ENCODE measurements around the gene CENPH.
A peak's percentile ranks its signal among the peaks of the same experiment; 100 is the strongest.
"Not testable (repeated sequence)": the region's sequence is repeated elsewhere in the genome, so short reads cannot be mapped to it uniquely, and the experiment has no call there.

The CENPH gene, protein sequence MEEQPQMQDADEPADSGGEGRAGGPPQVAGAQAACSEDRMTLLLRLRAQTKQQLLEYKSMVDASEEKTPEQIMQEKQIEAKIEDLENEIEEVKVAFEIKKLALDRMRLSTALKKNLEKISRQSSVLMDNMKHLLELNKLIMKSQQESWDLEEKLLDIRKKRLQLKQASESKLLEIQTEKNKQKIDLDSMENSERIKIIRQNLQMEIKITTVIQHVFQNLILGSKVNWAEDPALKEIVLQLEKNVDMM
- total RNA-seq: 6.3 to 10.1 (median 8.1) reads per million in 4 experiments

DNA sequence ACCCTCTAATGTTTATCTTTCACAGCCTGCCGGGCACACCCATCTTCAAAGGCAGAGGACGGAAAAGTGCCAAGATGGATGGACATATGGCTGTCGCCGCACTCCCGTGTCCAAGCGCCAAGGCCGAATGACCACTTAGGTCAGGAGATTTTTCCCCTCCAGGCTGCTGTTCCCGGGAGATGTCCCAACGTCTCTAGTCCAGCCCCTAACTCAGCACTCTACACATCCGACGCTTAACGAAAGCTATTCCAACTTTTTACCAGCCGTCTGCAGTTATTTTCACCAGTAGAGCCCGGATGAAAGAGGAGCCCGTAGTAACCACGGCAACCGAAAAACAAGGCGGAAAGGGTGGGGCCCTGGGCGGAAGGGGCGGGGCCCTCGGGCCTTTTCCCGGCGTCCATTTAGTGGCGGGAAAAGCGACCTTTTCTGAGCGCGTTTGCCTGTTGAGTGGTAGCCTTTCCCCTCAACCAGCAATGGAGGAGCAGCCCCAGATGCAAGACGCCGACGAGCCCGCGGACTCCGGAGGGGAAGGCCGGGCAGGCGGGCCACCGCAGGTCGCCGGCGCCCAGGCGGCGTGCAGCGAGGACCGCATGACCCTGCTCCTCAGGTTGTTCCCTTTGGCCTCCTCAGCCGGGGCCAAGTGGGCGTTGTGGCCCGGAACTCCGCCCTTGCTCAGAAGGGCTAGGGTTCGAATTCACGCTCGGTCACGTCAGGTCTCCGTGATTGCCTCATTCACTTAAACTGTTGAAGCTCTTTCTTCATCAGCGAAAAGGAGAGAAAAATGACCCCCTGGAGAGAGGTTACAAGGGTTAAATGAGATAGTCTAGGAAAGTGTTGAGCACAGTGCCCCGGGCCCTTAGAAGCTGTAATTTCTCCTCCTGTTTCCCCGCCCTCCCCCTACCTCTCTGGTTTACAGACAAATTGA, at the start of gene CENPH:
CENPH (plus strand) TSS at position 422 of the 925 bp plus-strand sequence; CDS start at position 474, 52 bp downstream.
- DNase-seq: peak; percentile 86

DNA sequence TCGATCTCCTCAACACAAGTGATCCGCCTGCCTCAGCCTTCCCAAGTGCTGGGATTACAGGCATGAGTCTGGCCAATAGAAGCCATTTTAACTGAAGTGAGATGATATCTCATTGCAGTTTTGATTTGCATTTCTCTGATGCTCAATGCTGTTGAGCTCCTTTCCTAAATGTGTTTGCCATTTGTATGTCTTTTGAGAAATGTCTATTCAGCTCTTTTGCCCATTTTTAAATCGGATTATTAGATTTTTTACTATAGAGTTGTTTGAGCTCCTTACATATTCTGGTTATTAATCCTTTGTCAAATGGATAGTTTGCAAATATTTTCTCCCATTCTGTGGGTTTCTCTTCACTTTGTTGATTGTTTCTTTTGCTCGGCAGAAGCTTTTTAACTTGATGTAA, 49.1 kb upstream of the CENPH start:
- DNase-seq: not testable (repeated sequence)

DNA sequence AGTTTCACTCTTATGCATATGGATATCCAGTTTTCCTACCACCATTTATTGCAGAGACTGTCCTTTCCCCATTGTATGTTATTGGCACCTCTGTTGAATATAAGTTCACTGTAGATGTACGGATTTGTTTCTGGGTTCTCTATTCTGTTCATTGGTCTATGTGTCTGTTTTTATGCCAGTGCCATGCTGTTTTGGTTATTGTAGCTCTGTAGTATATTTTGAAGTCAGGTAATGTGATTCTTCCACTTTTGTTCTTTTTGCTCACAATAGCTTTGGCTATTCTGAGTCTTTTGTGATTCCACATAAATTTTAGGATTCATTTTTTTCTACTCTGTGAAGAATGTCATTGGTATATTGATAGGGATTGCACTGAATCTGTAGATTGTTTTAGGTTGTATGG, 48.6 kb upstream of the CENPH start:
- no peak for DNase-seq

DNA sequence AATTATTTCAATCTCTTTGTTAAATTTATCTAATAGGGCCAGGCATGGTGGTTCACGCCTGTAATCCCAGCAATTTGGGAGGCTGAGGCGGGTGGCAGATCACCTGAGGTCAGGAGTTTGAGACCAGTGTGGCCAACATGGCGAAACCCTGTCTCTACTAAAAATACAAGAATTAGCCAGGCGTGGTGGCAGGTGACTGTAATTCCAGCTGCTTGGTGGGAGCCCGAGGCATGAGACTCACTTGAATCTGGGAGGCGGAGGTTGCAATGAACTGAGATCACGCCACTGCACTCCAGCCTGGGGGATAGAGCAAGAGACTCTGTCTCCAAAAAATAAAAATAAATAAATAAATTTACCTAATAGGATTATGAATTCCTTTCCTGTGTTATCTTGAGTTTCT, 40.8 kb upstream of the CENPH start:
- DNase-seq: not testable (repeated sequence)

DNA sequence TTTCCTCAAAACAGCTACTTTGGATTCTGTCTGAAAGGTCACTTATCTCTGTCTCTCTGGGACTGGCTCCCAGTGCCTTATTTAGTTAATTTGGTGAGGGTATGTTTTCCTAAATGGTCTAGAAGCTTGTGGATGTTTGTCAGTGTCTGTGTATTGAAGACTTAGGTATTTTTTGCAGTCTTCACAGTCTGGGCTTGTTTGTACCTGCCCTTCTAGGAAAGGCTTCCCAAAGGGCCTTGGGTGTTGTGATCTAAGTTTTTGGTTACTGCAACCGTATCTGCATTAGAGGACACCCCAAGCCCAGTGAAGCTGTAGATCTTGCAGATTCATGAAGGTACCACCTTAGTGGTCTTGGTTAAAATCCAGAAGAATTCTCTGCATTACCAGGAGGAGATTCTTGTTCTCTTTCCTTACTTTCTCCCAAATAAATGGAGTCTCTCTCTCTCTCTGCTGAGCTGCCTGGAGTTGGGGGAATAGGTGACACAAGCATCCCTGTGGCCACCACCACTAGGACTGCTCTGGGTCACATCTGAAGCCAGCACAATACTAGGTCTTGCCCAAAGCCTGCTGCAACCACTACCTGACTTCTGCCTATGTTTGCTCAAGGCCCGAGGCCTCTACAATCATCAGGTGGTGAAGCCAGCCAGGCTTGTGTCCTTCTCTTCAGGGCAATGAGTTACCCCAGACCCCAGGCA, 40.3 kb upstream of the CENPH start:
- DNase-seq: no peak

DNA sequence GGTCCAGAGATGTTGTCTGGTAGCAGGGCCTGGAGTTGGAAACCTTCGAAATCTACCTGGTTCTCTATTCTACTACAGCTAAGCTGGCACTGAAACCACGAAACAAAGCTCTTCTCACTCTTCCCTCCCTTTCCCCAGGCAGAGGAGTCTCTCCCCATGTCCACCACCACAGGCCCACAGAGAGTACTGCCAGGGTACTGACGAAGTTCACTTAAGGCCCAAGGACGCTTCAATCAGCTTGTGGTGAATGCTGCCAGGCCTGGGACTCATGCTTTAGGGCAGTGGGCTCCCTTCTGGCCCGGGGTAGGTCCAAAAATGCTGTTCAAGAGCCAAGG, 39.7 kb upstream of the CENPH start:
- no peak for DNase-seq

DNA sequence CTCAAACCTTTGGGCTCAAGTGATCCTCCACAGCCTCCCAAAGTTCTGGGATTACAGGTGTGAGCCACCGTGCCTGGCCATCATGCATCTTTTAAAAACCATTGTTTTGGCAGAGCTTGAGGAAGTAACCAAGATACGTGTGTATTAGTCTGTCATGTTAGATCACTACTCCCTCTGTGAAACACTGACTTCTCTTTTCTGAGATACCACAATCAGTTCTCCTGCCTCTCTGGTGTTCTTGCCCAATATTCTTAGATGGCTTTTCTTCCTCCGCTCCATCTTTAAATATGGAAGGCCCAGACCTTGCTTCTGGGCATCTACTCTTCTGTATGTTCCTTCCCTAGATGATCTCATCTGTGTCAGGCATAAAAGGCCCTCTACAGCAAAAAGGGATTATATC, 36.7 kb upstream of the CENPH start:
- no peak for DNase-seq

DNA sequence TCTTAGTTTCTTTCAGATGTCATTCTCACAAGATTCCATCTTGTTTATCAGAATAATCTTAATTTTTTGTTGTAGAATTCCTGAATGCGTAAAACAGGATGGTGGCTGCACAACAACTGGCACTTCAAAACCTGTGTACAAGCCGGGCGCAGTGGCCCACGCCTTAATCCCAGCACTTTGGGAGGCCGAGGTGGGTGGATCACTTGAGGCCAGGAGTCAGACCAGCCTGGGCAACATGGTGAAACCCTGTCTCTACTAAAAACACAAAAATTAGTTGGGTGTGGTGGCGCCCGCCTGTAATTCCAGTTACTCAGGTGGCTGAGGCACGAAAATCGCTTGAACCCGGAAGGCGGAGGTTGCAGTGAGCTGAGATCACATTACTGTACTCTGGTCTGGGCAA, 32.9 kb upstream of the CENPH start:
- no peak for DNase-seq

DNA sequence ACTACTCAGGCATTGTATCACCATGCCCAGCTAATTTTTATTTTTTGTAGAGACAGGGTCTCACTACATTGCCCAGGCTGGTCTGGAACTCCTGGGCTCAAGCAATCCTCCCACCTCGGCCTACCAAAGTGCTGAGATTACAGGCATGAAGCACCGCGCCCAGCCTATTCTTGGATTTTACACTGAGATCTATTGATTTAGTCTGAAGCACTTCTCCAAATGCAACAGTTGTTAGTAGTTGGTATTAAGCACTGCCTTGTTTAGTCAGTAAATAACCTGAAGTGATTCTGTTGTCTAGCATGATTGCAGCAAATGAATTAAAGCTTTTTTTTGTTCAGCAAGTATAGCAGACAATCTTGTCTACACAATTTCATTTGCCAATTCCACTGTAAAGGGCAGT, 31.3 kb upstream of the CENPH start:
- DNase-seq: no peak

DNA sequence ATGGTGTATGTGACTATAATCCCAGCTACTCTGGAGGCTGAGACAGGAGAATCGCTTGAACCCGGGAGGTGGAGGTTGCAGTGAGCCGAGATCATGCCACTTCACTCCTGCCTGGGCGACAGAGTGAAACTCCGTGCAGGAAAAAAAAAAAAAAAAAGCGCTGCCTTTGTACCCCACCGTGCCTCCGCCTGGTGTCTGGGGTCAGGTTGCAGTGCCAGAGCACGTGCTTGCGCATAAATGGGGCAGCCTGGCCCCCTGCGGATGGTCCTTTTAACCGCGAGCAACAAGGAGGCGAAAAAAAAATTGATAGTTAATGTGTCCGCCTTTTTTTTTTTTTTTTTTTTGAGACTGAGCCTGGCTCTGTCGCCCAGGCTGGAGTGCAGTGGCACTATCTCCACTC, 28.7 kb upstream of the CENPH start:
- DNase-seq: no peak

DNA sequence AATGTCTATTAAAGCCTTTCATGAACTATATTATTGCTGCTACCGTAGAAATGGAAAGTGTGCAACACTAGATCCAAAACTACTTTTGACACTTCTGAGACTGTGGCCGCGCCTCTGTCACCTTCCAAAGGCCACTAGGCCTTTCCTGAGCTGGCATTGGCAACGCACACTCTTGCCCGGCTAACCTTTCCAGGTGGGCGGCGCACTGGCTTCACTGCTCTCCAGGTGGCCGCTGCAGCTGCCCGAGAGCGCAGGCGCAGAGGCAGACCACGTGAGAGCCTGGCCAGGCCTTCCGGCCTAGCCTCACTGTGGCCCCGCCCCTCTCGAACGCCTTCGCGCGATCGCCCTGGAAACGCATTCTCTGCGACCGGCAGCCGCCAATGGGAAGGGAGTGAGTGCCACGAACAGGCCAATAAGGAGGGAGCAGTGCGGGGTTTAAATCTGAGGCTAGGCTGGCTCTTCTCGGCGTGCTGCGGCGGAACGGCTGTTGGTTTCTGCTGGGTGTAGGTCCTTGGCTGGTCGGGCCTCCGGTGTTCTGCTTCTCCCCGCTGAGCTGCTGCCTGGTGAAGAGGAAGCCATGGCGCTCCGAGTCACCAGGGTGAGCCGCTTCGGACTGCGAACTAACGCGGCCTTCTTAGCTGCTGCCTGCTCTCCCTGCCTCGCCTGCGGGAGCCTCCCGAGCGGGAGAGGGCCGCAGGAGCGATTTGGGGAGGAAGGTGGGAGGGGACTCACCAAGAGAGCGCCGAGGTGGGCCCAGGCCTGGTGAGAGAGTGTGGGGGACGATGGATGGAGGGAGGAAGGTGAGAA, 22.5 kb upstream of the CENPH start, which contains the start of gene CCNB1:
CCNB1 (plus strand) TSS at position 465 of the 807 bp plus-strand sequence; CDS start at position 578, 113 bp downstream.
- DNase-seq: peak; percentile 95

DNA sequence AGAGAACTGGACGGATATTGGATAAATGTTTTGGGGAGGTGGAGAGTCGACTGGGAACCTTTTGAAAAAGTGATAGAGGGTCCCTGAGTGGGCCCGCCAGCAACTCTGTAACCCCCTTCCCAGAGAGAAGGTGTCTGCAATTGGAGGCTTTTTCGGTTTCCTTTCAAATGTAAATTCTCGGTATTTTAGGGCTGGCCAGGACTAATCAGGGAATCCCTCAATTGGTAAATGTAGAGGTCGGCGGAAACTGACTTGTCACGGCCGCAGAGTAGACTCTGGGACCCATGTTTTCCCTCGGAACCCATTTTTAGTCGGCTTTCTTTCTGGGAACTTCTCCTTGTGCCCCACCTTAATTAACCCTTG, 21.9 kb upstream of the CENPH start:
- no peak for DNase-seq

DNA sequence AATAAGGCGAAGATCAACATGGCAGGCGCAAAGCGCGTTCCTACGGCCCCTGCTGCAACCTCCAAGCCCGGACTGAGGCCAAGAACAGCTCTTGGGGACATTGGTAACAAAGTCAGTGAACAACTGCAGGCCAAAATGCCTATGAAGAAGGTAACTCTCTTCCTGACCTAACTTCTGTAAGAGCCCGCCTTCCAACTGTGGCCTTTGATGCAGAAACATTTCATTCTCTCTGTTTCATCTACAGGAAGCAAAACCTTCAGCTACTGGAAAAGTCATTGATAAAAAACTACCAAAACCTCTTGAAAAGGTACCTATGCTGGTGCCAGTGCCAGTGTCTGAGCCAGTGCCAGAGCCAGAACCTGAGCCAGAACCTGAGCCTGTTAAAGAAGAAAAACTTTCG, 21.5 kb upstream of the CENPH start:
- DNase-seq: no peak

DNA sequence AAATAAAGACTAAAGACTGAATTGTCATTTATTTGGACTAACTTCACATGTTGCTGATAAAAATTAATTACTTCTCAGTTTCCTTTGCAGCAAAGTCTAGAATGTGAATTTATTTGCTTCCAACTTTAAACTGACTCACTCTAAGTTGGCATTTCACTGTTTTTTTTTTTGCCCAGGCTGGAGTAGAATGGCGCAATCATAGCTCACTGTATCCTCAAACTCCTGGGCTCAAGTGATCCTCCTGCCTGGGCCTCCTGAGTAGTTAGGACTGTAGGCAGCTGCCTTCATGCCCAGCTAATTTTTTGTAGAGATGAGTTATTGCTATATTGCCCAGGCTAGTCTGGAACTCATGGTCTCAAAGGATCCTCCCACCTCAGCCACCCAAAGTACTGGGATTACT, 18.9 kb upstream of the CENPH start:
- no peak for DNase-seq

DNA sequence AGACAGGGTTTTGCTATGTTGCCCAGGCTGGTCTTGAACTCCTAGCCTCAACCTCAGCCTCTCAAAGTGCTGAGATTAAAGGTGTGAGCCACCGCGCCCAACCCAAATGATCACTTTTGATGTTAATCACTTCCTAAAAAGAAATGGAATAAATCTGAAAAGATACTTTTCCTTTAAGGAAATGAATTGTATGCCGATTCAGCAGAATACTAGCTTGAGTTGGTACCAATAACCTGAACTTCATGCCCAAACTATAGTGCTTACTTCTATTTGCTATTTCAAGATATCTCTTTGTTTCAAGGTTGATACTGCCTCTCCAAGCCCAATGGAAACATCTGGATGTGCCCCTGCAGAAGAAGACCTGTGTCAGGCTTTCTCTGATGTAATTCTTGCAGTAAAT, 18.4 kb upstream of the CENPH start:
- DNase-seq: no peak

DNA sequence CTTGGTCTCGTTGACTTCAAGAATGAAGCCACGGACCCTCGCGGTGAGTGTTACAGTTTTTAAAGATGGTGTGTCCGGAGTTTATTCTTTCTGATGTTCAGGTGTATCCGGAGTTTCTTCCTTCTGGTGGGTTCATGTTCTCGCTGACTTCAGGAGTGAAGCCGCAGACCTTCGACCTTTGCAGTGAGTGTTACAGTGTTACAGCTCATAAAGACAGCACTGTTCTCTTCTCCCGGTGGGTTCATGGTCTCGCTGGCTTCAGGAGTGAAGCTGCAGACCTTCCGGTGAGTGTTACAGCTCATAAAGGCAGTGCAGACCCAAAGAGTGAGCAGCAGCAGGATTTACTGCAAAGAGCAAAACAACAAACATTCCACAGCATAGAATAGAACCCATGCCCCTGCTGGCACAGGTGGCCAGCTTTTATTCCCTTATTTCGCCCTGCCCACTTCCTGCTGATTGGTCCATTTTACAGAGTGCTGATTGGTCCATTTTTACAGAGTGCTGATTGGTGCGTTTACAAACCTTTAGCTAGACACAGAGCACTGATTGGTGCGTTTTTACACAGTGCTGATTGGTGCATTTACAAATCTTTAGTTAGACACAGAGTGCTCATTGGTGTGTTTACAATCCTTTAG, 7.6 kb upstream of the CENPH start:
- DNase-seq: not testable (repeated sequence)

DNA sequence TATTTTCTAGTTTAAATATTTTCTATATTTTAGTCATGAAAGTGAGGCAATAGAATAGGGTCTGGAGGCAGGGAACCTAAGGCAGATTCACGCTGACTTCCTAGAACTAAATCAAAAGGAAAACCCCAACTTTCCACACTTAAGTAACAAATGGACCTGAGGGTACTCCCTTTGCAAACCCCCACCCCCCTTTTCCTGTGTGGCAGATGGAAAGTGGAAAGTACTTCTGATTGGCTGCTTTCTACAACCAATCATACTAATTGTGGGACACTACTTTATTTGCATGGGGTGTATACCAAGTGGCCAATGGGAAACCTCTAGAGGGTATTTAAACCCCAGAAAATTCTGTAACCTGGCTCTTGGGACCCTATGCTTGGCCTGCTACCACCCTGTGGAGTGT, 4.8 kb upstream of the CENPH start:
- no peak for DNase-seq

DNA sequence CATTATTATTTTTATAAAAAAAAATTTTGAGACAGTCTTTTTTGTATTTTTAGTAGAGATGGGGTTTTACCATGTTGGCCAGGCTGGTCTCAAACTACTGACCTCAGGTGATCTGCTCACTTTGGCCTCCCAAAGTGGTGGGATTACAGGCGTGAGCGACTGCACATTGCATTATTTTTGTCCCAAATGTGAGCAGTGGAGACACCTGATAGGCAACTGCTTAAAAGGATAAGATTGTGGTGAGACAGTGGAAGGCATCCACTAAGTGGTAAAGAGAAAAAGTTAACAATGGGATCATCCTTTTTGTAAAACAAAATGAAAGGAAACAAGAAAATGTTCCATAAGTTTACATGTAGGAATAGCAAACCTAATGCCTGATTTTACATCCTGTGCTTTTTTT, 2.0 kb upstream of the CENPH start:
- DNase-seq: no peak

DNA sequence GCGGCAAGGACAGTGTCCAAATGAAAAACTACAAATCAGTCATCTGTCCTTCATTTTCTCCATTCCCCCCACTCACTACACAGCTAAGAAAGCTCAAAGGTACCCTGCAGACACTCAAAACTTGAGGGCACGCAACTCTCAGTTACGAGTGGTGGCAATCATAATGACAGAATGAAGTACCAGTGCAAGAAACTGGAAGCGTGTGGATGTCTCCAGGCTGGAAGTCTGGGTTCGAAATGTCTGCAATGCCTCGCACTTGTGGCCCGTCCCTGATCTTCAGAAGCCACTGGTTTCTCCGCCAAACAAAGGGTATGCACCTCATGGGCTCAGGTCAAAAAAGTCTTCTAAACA, 597 bp upstream of the CENPH start:
- no peak for DNase-seq

DNA sequence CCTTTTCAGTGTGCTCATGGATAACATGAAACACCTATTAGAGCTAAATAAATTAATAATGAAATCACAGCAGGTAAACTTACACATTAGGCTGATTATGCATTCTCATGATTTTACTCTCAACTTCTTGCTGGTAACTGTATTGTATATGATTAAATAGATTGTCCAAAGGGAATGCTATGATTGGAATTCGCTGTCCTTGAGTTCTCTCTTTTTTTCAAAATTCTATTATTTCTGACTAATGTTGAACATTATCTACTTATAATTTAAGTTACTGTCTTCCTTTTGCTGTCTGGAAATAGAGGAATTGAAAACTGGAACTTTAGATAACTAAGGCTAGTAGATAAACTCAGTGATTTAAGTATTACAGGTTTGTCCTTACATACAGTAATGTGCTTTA, 13.1 kb downstream of the CENPH start:
- DNase-seq: no peak

DNA sequence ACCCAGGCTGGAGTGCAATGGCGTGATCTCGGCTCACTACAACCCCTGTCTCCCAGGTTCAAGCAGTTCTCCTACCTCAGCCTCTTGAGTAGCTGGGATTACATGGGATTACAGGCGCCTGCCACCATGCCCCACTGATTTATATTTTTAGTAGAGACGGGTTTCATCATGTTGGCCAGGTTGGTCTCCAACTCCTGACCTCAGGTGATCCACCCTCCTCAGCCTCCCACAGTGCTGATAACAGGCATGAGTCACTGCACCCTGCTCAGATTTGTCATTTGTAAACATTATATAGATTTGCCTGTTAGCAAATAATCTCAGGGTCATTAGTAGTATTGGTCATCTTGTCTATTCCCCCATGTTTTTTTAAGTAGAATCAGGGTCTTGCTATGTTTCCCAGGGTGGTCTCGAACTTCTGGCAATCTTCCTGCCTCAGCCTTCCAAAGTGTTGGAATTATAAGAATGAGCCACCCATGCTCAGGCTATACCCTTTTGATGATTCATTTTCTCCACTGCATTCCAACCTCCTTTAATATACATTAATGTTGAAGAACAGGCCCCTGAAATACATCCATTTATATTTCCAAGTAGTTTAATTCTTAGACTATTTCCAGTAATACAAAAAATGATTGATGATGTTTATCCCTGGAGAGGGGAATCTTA, 17.3 kb downstream of the CENPH start:
- no peak for DNase-seq

DNA sequence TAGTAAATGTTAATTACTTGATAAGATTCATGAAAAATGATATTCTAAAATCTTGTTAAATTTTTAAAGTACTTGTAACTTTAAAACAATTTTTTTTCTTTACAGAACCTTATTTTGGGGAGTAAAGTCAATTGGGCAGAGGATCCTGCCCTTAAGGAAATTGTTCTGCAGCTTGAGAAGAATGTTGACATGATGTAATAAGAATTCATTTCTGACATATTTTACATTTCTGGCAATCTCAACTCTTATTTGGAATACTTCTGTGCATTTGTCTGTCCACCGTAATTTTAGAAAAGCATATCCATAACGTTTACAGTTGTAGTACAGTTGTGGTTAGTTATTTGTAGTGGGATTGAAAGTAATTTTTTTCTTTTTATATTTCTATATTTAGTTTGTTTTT, 20.2 kb downstream of the CENPH start:
- DNase-seq: no peak
